GM12878 (cell line): ENCODE measurements around the gene ARHGAP6. TPM values are rescaled to one million over a fixed set of nuclear protein-coding genes. Genes with fewer than 3 reads are reported as not detected.

Experiments used
- ATAC-seq: fragments of 200-7000 bp; cut with Tn5 transposase; 3 replicates; pipeline ENCODE4 v1.9.1; 2020; ENCODE audit warnings: mild to moderate bottlenecking, moderate library complexity
- BruUV-seq: library from RNA; stranded (reverse); fragments of 400-500 nt; replicated peaks from 2 replicates; lab custom pipeline; 2021; lab: Mats Ljungman, UMichigan
- CTCF ChIA-PET: fragments of 300-600 bp; sonication (Branson Sonifier 250); formaldehyde crosslinking; extraction: SDS; loops from one replicate; lab custom pipeline; 2021; ENCODE audit warnings: inconsistent platforms; lab: Yijun Ruan, JAX
- POLR2A ChIA-PET: fragments of 350-600 bp; formaldehyde crosslinking; extraction: SDS; loops from one replicate; lab custom pipeline; 2021; ENCODE audit warnings: inconsistent platforms; lab: Charles Lee
- RAD21 ChIA-PET: fragments of 300-600 bp; sonication (Branson Sonifier 250); formaldehyde crosslinking; loops from one replicate; lab custom pipeline; 2023; ENCODE audit warnings: antibody characterized with exemption; ENCODE audit not compliant: unreplicated experiment; lab: Charles Lee
- SMC1A ChIA-PET: fragments of 300-600 bp; sonication (Branson Sonifier 250); formaldehyde crosslinking; loops from one replicate; lab custom pipeline; 2023; ENCODE audit not compliant: unreplicated experiment, uncharacterized antibody; lab: Charles Lee
- DNase-seq: peaks from one replicate; pipeline ENCODE4 v3.0.0-alpha.2; 2011; ENCODE audit warnings: low read depth, low spot score
- FAIRE-seq: peaks from 3 replicates; lab custom pipeline; 2011; peaks lifted over from hg19 to GRCh38; lab: Jason Lieb, UNC
- H2AFZ ChIP-seq: 2 replicates; pipeline ENCODE4 v1.6.0; 2011; ENCODE audit warnings: low read depth, low read length, control low read depth; ENCODE audit not compliant: control insufficient read depth
- H3K27ac ChIP-seq: 2 replicates; pipeline ENCODE4 v1.5.1; 2011; ENCODE audit warnings: control low read depth; ENCODE audit not compliant: control insufficient read depth, insufficient read depth
- H3K27me3 ChIP-seq, 2 experiments: replicated peaks in 1 of 2; 2 replicates each; pipeline versions ENCODE4 v1.6.0 to v1.6.1; 2011; ENCODE audit warnings: low read length in 1 of 2; ENCODE audit not compliant: control insufficient read depth in 2 of 2, insufficient read depth in 2 of 2
- H3K36me3 ChIP-seq, 2 experiments: 2 replicates each; pipeline ENCODE4 v1.5.1; 2011; ENCODE audit warnings: low read length in 1 of 2; ENCODE audit not compliant: control insufficient read depth in 2 of 2, insufficient read depth in 2 of 2
- H3K4me1 ChIP-seq: 2 replicates; pipeline ENCODE4 v1.6.1; 2011; ENCODE audit warnings: mild to moderate bottlenecking, low read length, moderate library complexity, mixed read lengths; ENCODE audit not compliant: control insufficient read depth, insufficient read depth
- H3K4me2 ChIP-seq: 2 replicates; pipeline ENCODE4 v1.6.0; 2011; ENCODE audit warnings: control low read depth; ENCODE audit not compliant: control insufficient read depth, insufficient read depth
- H3K4me3 ChIP-seq: fragments of 200-600 bp; sonication (generic); 2 replicates; pipeline ENCODE4 v1.5.1; 2016
- H3K79me2 ChIP-seq: 2 replicates; pipeline ENCODE4 v1.6.0; 2011; ENCODE audit warnings: low read length; ENCODE audit not compliant: control insufficient read depth, insufficient read depth
- H3K9ac ChIP-seq: 2 replicates; pipeline ENCODE4 v1.8.0; 2011; ENCODE audit warnings: low read length, control low read depth, mixed read lengths; ENCODE audit not compliant: control insufficient read depth, insufficient read depth
- H3K9me3 ChIP-seq: replicated peaks from 3 replicates; pipeline ENCODE4 v1.5.1; 2011; ENCODE audit warnings: mild to moderate bottlenecking, low read length; ENCODE audit not compliant: control insufficient read depth, insufficient read depth
- H4K20me1 ChIP-seq: 2 replicates; pipeline ENCODE4 v1.6.0; 2011; ENCODE audit not compliant: control insufficient read depth, insufficient read depth
- CTCF ChIP-seq, 3 experiments: IDR thresholded peaks in 2 of 3; conservative IDR thresholded peaks in 1 of 3; 2 replicates each; pipeline ENCODE4 v1.5.1; 2011; ENCODE audit warnings: low read depth in 3 of 3, low read length in 3 of 3, mild to moderate bottlenecking in 3 of 3, control low read depth in 2 of 3, moderate library complexity in 2 of 3, inconsistent platforms in 1 of 3, mixed read lengths in 1 of 3; ENCODE audit not compliant: control insufficient read depth in 2 of 3, insufficient read depth in 1 of 3; ENCODE audit errors: extremely low read depth in 1 of 3
- DPF2 ChIP-seq: fragments of 450-650 bp; IDR thresholded peaks from 2 replicates; pipeline ENCODE4 v1.6.1; 2017; ENCODE audit warnings: mild to moderate bottlenecking
- HSF1 ChIP-seq: fragments of 150-350 bp; IDR thresholded peaks from 2 replicates; pipeline ENCODE4 v1.6.1; 2014; ENCODE audit warnings: mild to moderate bottlenecking, low read depth, low read length
- KAT2A ChIP-seq: conservative IDR thresholded peaks from 2 replicates; pipeline ENCODE4 v1.6.1; 2011; ENCODE audit warnings: low read depth, low read length; ENCODE audit not compliant: control insufficient read depth
- REST ChIP-seq: IDR thresholded peaks from 2 replicates; pipeline ENCODE4 v1.6.1; 2012; ENCODE audit warnings: mild to moderate bottlenecking, low read depth, low read length
- SREBF1 ChIP-seq: IDR thresholded peaks from 2 replicates; pipeline ENCODE4 v1.6.1; 2012; ENCODE audit warnings: mild to moderate bottlenecking, low read length
- ZNF24 ChIP-seq: fragments of 450-650 bp; IDR thresholded peaks from 2 replicates; pipeline ENCODE4 v1.6.1; 2017; ENCODE audit warnings: antibody characterized with exemption, mild to moderate bottlenecking
- ZNF592 ChIP-seq: fragments of 450-650 bp; IDR thresholded peaks from 2 replicates; pipeline ENCODE4 v1.6.1; 2017; ENCODE audit warnings: mild to moderate bottlenecking, moderate library complexity
- WGBS: methylation state at CpG from one replicate; pipeline ENCODE4 v1.1.6; 2016; ENCODE audit warnings: low lambda C conversion rate; ENCODE audit not compliant: insufficient replicate concordance, insufficient coverage; ENCODE audit errors: missing lambda C conversion rate; 5-methylcytosine and 5-hydroxymethylcytosine counted together
- in situ Hi-C: fragments of 300-500 bp; cut with MboI; formaldehyde crosslinking; loops from 9 replicates; pipeline ENCODE4 v1.14.3; 2018; ENCODE audit warnings: mixed read lengths
- intact Hi-C: fragments of 100-400 bp; cut with micrococcal nuclease; formaldehyde crosslinking; loops from one replicate; pipeline ENCODE4 v1.14.2; 2022; ENCODE audit not compliant: unreplicated experiment
- polyA plus RNA-seq, 11 experiments: library from polyadenylated mRNA; depleted of rRNA in 4 of 11; unstranded in 6 of 11; stranded (reverse) in 5 of 11; fragments of >200 nt; fragmentation: Nextera tagmentation in 4 of 11; fragmentation: Illumina TruSeq in 1 of 11; extraction: Ambion mirVana in 4 of 11; extraction: Trizol in 1 of 11; gene quantifications; 1 replicate in 1 of 11; 2 replicates in 10 of 11; pipeline versions ENCODE4 v1.2.1 to v1.2.3, GENCODE V29; 2011 to 2016; ENCODE audit warnings: inconsistent platforms in 2 of 11, missing spikeins in 2 of 11, low read depth in 1 of 11
- total RNA-seq, 4 experiments: library from RNA; depleted of rRNA in 3 of 4; stranded (reverse); fragments of >200 nt in 3 of 4; fragmentation: Illumina TruSeq in 1 of 4; extraction: Trizol in 1 of 4; gene quantifications; 2 replicates each; pipeline versions ENCODE4 v1.2.1 to v1.2.3, GENCODE V29; 2013 to 2021
- TF ChIP-seq, protein P1 (sequence below): fragments of 450-650 bp; IDR thresholded peaks from 2 replicates; pipeline ENCODE4 v1.6.1; 2018; ENCODE audit warnings: borderline replicate concordance, mild to moderate bottlenecking; ENCODE audit not compliant: partially characterized antibody

ARHGAP6 gene
- total and polyA plus RNA-seq, 10 of the 15 experiments (the other 5 are each of a cell fraction or from before 2014, with no cell fraction given): 0.20 to 1.8 (median 0.76) TPM

- TF ChIP-seq ZNF592 (no peak), KAT2A (no peak), SREBF1 (no peak), ZNF24 (no peak), CTCF (IDR thresholded peaks at IDR 0.05 in 2 of 3, conservative IDR thresholded peaks at IDR 0.05 in 1 of 3; ENCODE audit: control insufficient read depth in 2 of 3, extremely low read depth in 1 of 3, insufficient read depth in 1 of 3, low read depth in 3 of 3, low read length in 3 of 3) (no peak)
Observed at GRCh38 chrX:11212741-11213140, 453.0 kb downstream of the ARHGAP6 start (continued).

- Histone ChIP-seq H3K4me3 (no peak overlapping the region), H3K27me3 (no peaks in the 10 kb centered on the region), H3K4me1 (no peaks in the 10 kb centered on the region), H3K27ac (no peak overlapping the region), H3K9ac (no peak overlapping the region), H3K79me2 (no peaks in the 10 kb centered on the region), H3K4me2 (no peak overlapping the region), H2AFZ (no peak overlapping the region), H4K20me1 (no peaks in the 10 kb centered on the region), H3K36me3 (no peaks in the 10 kb centered on the region), H3K9me3 (no peaks in the 10 kb centered on the region; the same call in 2 of the 3 replicates)
- DNase-seq (no peak), FAIRE-seq (no peak), ATAC-seq (no peak)
- ChIA-PET SMC1A (no interaction called here), POLR2A (no interaction called here), RAD21 (no interaction called here), CTCF (no interaction called here)
- 14% methylated on average over 4 of the region's 4 CpGs for WGBS
- no TSS peak for BruUV-seq
- intact Hi-C loops: no loop called here
- in situ Hi-C loops: no loop called here
- TF ChIP-seq REST (no peak), HSF1 (no peak), DPF2 (no peak)
- TF ChIP-seq, protein P1, sequence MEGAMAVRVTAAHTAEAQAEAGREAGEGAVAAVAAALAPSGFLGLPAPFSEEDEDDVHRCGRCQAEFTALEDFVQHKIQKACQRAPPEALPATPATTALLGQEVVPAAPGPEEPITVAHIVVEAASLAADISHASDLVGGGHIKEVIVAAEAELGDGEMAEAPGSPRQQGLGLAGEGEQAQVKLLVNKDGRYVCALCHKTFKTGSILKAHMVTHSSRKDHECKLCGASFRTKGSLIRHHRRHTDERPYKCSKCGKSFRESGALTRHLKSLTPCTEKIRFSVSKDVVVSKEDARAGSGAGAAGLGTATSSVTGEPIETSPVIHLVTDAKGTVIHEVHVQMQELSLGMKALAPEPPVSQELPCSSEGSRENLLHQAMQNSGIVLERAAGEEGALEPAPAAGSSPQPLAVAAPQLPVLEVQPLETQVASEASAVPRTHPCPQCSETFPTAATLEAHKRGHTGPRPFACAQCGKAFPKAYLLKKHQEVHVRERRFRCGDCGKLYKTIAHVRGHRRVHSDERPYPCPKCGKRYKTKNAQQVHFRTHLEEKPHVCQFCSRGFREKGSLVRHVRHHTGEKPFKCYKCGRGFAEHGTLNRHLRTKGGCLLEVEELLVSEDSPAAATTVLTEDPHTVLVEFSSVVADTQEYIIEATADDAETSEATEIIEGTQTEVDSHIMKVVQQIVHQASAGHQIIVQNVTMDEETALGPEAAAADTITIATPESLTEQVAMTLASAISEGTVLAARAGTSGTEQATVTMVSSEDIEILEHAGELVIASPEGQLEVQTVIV: no peak
Observed at GRCh38 chrX:11210415-11210801, 455.3 kb downstream of the ARHGAP6 start.
